Gastrocnemius medialis (tissue), 4 donors: ENCODE measurements around the gene EREG. TPM values are rescaled to one million over a fixed set of nuclear protein-coding genes. Genes with fewer than 3 reads are reported as not detected.

ENCODE experiments used
- ATAC-seq, 2 donors: fragments of 150-250 bp; one replicate each; pipeline ENCODE4 v1.9.1; 2016
- DNase-seq, 2 donors: peaks; one replicate each; pipeline ENCODE4 v3.0.0-alpha.2; 2019
- H3K27ac ChIP-seq, 4 donors: fragments of 200-600 bp; sonication (generic); 1 replicate in 1 of 4; 2 replicates in 3 of 4; pipeline ENCODE4 v1.5.1; 2016 to 2018; ENCODE audit warnings: mild to moderate bottlenecking in 2 of 4, moderate library complexity in 1 of 4
- H3K27me3 ChIP-seq, 3 donors: fragments of 200-600 bp; sonication (generic) in 2 of 3; 1 replicate in 1 of 3; 2 replicates in 2 of 3; pipeline versions ENCODE4 v1.5.1 to v1.6.0; 2016 to 2019; ENCODE audit warnings: mild to moderate bottlenecking in 1 of 3, moderate library complexity in 1 of 3
- H3K36me3 ChIP-seq, 2 donors: fragments of 200-600 bp; sonication (generic) in 1 of 2; one replicate each; pipeline ENCODE4 v1.5.1; 2017 to 2018
- H3K4me1 ChIP-seq, 2 donors: fragments of 200-600 bp; sonication (generic) in 1 of 2; one replicate each; pipeline ENCODE4 v1.5.1; 2016 to 2017; ENCODE audit warnings: mild to moderate bottlenecking in 2 of 2
- H3K4me3 ChIP-seq, 4 donors: fragments of 200-600 bp; sonication (generic) in 3 of 4; 1 replicate in 1 of 4; 2 replicates in 3 of 4; pipeline ENCODE4 v1.5.1; 2016 to 2019; ENCODE audit warnings: mild to moderate bottlenecking in 2 of 4
- H3K9me3 ChIP-seq, 3 donors: fragments of 200-600 bp; sonication (generic) in 2 of 3; 1 replicate in 1 of 3; 2 replicates in 2 of 3; pipeline ENCODE4 v1.5.1; 2016 to 2019
- POLR2A ChIP-seq, 2 donors: fragments of 450-650 bp; IDR thresholded peaks; one replicate each; pipeline ENCODE4 v1.6.1; 2017; ENCODE audit warnings: antibody characterized with exemption in 2 of 2, mild to moderate bottlenecking in 2 of 2, moderate library complexity in 2 of 2
- in situ Hi-C, 4 donors: fragments of 200-750 bp; cut with MboI; loops; one replicate each; pipeline versions ENCODE4 v1.15.0 to v1.8.0; 2017; ENCODE audit warnings: low sequenced_read_pairs in 4 of 4
- intact Hi-C: fragments of 100-400 bp; cut with DNase I; formaldehyde crosslinking; loops from one replicate; pipeline ENCODE4 v1.15.1; 2023; ENCODE audit warnings: low total_unique reads
- total RNA-seq, 4 donors: library from RNA; depleted of rRNA; stranded (reverse); fragments of >200 nt; gene quantifications; one replicate each; pipeline versions ENCODE4 v1.1.0 to v1.2.3, GENCODE V29; 2016
- TF ChIP-seq, protein P1 (sequence below), 5 experiments: fragments of 450-650 bp in 3 of 5; fragments of 200-600 bp in 2 of 5; sonication (generic) in 2 of 5; IDR thresholded peaks in 4 of 5; conservative IDR thresholded peaks in 1 of 5; 1 replicate in 4 of 5; 2 replicates in 1 of 5; pipeline ENCODE4 v1.5.1; 2016 to 2019; ENCODE audit warnings: antibody characterized with exemption in 5 of 5, mild to moderate bottlenecking in 3 of 5, moderate library complexity in 3 of 5

The EREG gene
- total RNA-seq, 4 donors from 2014 or later, result 0.07 to 0.84 TPM; not detected in 2

DNA sequence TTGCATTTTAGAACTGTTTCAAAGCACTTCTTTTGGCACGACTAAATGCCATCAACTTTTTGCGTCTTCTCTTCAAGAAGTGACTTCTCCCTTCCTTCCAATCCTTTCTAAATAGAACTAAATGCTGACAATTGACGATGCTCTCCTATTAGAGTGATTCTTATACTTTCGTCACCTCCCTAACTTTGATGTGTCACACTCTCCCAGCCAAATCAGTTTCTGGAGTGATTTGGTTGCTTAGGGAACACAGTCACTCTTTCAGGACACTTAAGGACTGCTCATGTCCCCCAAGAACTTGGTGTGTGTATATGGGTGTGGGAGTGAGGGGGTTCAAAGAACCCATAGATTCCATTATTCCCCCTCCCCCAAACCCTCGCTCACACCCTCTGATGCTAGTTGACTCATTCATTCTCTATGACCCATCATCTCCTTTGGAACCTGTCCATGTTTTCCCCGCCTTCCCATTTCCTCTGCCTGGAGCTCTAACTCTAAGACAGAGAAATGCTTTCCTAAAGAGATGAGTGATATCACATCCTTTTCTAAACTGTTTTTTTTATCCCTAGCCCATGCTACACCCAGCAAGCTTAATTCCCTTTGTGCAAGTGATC is 53.2 kb downstream of the EREG start:
- intact Hi-C loops (no loop called here), in situ Hi-C loops (no loop called here)
- Histone ChIP-seq H3K27me3 (no peaks in the 10 kb centered on the region), H3K36me3 (no peaks in the 10 kb centered on the region), H3K27ac (no peak overlapping the region), H3K4me3 (no peak overlapping the region), H3K4me1 (peaks cover 4 to 11% of the 10 kb centered on the region in 2 donors), H3K9me3 (no peaks in the 10 kb centered on the region)
- ATAC-seq (no peak), DNase-seq (no peak)
- TF ChIP-seq, protein P1, sequence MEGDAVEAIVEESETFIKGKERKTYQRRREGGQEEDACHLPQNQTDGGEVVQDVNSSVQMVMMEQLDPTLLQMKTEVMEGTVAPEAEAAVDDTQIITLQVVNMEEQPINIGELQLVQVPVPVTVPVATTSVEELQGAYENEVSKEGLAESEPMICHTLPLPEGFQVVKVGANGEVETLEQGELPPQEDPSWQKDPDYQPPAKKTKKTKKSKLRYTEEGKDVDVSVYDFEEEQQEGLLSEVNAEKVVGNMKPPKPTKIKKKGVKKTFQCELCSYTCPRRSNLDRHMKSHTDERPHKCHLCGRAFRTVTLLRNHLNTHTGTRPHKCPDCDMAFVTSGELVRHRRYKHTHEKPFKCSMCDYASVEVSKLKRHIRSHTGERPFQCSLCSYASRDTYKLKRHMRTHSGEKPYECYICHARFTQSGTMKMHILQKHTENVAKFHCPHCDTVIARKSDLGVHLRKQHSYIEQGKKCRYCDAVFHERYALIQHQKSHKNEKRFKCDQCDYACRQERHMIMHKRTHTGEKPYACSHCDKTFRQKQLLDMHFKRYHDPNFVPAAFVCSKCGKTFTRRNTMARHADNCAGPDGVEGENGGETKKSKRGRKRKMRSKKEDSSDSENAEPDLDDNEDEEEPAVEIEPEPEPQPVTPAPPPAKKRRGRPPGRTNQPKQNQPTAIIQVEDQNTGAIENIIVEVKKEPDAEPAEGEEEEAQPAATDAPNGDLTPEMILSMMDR (IDR thresholded peaks at IDR 0.05 in 4 of 5, conservative IDR thresholded peaks at IDR 0.05 in 1 of 5), result no peak
- TF ChIP-seq POLR2A (IDR thresholded peaks at IDR 0.05), result no peak

DNA sequence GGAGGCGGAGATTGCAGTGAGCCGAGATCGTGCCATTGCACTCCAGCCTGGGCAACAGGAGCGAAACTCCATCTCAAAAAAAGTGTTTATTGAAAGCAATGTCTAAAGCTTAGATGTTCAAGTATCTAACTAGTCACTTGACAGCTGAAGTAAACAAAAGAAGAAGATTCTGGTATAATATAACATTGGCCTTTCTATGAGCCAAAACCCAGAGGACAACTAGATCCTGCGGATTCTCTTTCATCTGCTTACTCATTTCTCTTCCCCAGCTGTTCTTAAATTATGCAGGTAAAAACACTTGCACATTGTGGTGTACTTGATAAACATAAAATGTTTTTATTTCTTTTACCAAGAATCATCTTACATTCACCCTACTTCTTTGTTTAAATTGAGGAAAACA is 55.9 kb downstream of the EREG start:
- intact Hi-C loops, result no loop called here
- peak overlapping the region in 1 of 4 donors; percentile 49 for H3K27ac ChIP-seq

DNA sequence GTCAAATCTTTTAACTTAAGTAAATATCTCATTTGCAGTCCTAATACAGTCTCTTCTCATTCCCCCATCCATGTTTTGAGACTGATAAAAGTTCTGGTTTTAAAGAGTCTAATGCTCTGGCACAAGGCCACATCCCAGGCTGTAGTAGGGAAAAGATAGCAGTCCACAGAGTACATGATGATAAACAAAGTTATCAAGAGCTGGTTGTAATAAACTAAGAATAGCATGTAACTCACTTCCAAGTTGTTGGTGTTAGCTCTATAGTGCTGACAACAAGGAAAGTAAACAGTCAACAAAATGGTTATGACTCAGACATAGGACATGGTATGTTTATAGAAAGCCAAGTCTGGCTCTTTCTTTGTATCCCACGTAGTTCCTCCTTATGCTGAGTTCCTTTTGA is 58.2 kb downstream of the EREG start:
- Histone ChIP-seq H3K9me3 (no peaks in the 10 kb centered on the region), H3K36me3 (no peaks in the 10 kb centered on the region), H3K4me3 (no peak overlapping the region), H3K27me3 (no peaks in the 10 kb centered on the region), H3K4me1 (peaks cover 4 to 11% of the 10 kb centered on the region in 2 donors), H3K27ac (peak overlapping the region in 2 of 4 donors; percentile 36 to 56)
- DNase-seq (no peak), ATAC-seq (peak; percentile 93 to 97)
- intact Hi-C loops, result no loop called here
- in situ Hi-C loops, result no loop called here
- TF ChIP-seq, protein P1 (IDR thresholded peaks at IDR 0.05 in 4 of 5, conservative IDR thresholded peaks at IDR 0.05 in 1 of 5), result no peak
- TF ChIP-seq POLR2A (IDR thresholded peaks at IDR 0.05), result no peak

More for the DNA sequence above, 55.9 kb downstream of the EREG start:
- TF ChIP-seq, protein P1 (IDR thresholded peaks at IDR 0.05 in 4 of 5, conservative IDR thresholded peaks at IDR 0.05 in 1 of 5), result no peak
- no peak for TF ChIP-seq POLR2A (IDR thresholded peaks at IDR 0.05)
- Histone ChIP-seq H3K4me3 (no peak overlapping the region), H3K9me3 (no peaks in the 10 kb centered on the region), H3K4me1 (peaks cover 4 to 11% of the 10 kb centered on the region in 2 donors), H3K36me3 (no peaks in the 10 kb centered on the region), H3K27me3 (no peaks in the 10 kb centered on the region)
- ATAC-seq (peak; percentile 53 to 65), DNase-seq (no peak)
- in situ Hi-C loops, result no loop called here

DNA sequence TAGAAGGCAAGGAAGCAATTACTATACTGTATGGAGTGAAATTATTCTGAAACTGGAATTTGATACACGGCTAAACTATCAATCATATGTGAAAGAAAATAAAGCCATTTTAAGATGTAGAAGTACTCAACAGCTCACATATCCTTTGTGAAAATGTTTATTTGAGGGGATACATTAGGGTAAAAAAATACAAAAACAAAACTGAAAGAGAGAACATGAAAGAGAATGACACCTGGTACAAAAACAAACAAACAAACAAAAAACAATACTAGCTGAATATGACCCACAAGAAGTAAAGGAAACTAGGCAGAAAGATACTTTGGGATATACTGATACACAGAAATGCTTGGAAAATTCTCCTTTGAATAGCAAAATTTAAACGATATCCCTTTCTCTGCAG is 59.2 kb downstream of the EREG start:
- no peak overlapping the region for H3K4me3 ChIP-seq
- H3K4me1 ChIP-seq, result peaks cover 4 to 11% of the 10 kb centered on the region in 2 donors
- H3K36me3 ChIP-seq, result no peaks in the 10 kb centered on the region
- TF ChIP-seq, protein P1 (IDR thresholded peaks at IDR 0.05 in 4 of 5, conservative IDR thresholded peaks at IDR 0.05 in 1 of 5), result no peak
- TF ChIP-seq POLR2A (IDR thresholded peaks at IDR 0.05), result no peak
- H3K27me3 ChIP-seq, result no peaks in the 10 kb centered on the region
- ATAC-seq (no peak), DNase-seq (no peak)
- in situ Hi-C loops (no loop called here), intact Hi-C loops (no loop called here)
- H3K9me3 ChIP-seq, result no peaks in the 10 kb centered on the region
- no peak overlapping the region for H3K27ac ChIP-seq

DNA sequence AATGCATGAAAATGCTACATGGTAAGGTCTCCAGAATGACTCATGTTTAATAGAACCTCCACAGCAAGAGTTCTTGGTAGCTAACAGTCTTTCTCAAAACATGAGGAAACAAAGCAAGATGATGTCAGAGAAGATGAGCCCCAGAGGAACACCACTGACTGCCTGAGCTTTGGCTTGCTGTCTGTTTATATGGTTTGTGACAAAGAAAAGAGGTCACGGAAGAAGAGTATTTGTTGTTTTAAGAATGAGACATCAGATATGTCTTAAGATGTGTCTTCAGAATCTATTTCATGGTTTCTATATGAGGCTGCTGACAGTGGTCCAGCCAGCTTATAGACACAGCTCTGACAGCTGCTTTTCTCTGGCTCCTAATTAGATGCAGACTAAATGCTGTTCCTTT is 61.2 kb downstream of the EREG start:
- in situ Hi-C loops, result no loop called here
- peaks cover 4 to 9% of the 10 kb centered on the region in 2 donors for H3K4me1 ChIP-seq
- no peak overlapping the region for H3K4me3 ChIP-seq
- no peak for TF ChIP-seq POLR2A (IDR thresholded peaks at IDR 0.05)
- TF ChIP-seq, protein P1 (IDR thresholded peaks at IDR 0.05 in 4 of 5, conservative IDR thresholded peaks at IDR 0.05 in 1 of 5), result no peak
- H3K36me3 ChIP-seq, result no peaks in the 10 kb centered on the region
- H3K27ac ChIP-seq, result no peak overlapping the region
- DNase-seq, result no peak
- intact Hi-C loops, result no loop called here
- no peaks in the 10 kb centered on the region for H3K9me3 ChIP-seq
- no peak for ATAC-seq
- H3K27me3 ChIP-seq, result no peaks in the 10 kb centered on the region
